Effector CD4-positive, alpha-beta T cell (primary cell): ENCODE data around the gene MTHFD2L.
"Not testable (repeated sequence)": the region's sequence is repeated elsewhere in the genome, so short reads cannot be mapped to it uniquely, and the experiment has no call there.

Experiments
- DNase-seq: peaks from one replicate; pipeline ENCODE4 v3.0.0-alpha.2; 2020

Gene MTHFD2L

GRCh38 chr4:74311696-74312313, 153.9 kb downstream of the MTHFD2L start:
- no peak for DNase-seq

DNA sequence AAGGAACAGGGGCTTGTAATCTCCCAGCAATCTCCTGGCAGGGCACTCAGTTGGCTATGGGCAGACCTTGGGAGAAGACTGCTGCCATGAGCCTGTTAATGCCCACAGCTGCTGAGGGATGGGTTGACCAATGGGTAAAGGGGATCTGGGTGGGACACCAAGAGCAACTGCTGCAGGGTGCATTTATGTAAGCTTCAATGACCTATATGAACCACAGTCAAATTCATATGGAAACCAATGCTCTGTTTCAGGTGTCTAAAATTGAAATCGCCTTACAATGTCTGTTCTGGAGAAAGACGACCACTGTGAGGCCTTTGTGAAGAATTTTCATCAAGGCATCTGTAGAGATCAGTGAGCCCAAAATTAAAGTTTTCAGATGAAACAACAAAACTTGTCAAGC, 156.4 kb downstream of the MTHFD2L start:
- DNase-seq: no peak

GRCh38 chr4:74314944-74315343, 157.0 kb downstream of the MTHFD2L start:
- DNase-seq: no peak

DNA sequence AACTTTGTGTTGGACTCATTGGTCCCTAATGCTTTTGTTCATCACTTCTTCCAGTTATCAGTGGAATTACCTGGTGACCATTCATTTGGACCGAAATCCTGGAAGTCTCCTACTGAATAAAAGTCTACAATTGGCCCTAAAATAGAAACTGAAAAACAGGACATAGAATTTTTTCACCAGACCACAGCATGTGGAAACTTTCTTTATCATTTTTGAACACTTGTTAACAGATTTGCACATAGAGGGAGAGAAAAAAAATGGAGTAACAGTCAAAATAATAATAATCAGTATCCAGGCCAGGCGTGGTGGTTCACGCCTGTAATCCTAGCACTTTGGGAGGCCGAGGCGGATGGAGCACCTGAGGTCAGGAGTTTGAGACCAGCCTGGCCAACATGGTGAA, 157.5 kb downstream of the MTHFD2L start:
- DNase-seq: no peak

DNA sequence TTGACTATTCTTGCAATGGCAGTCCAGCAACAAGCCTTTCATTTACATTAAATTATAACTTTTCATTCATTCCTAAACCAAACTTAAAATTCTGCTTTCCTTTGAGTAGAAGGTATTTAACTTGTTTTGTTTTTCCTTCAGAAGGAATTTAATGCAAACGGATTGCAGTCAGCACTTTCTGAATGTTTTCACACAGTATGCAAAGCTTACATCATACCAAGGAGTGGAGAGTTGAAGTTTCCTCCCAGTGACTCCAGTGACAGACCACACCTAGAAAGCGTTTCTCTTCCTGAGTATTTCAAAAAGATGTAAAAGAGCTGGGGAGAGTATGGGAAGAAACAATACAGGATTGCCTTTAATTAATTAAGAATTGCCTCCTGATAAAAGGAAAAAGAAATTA, 158.5 kb downstream of the MTHFD2L start:
- no peak for DNase-seq

DNA sequence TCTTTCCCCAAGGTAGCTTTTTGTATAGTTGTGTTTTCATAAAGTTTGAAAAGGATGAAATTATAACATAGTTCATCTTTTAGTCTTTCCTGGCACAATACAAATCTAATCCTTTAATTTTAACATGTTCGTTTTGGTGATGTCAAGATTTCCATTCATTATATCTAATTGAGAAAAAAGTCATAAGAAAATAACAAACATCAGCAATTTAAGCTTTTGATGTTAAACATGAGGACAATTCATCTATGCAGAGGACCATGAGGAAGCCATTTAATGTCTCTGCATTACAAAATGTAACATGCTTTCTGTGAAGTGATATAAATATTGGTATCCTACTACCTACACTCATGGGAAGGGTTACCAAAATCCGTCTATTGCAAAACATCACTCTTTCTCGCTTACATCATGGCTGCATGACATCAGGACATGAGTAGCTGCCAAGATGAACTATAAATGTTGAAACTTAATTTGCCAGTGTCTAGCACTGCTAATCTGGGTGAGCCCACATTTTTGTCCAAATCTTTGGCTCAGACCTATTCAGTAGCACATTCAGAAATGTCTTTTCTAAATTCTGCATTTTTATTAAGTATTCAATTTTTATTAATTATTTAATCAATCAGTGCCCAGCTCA, 159.8 kb downstream of the MTHFD2L start:
- no peak for DNase-seq

DNA sequence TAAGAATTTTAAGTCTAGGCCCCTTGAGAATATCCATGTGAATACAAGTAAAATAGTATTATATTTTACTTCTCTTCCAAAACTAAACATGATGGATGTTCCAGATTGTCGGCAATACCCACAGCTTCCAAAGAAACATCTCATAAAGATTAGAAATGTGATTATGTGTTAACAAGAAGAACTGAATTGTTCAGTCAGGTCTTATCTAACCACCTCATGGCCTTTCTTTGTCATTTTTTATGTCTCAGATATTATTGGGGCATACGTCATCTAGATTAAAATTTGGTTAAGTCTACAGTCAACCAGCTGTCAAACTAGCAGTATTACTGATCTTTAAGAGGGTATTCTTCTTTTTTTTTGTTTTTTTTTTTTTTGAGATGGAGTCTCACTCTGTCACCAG, 160.4 kb downstream of the MTHFD2L start:
- no peak for DNase-seq

DNA sequence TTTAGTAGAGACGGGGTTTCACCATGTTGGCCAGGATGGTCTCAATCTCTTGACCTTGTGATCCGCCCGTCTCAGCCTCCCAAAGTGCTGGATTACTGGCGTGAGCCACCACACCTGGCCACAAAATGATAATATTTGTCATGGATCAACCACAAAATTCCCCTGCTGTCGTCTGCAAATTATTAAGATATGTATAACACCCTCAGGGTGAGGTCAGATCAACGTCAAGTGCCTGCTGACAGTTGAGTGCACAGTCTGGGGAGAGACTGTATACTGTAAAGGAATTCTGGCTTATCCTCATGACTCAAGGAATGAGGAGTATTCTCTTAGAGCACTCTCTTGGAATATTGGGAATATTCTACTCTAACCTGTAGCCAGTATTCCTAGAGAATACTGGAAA, 161.6 kb downstream of the MTHFD2L start:
- no peak for DNase-seq

DNA sequence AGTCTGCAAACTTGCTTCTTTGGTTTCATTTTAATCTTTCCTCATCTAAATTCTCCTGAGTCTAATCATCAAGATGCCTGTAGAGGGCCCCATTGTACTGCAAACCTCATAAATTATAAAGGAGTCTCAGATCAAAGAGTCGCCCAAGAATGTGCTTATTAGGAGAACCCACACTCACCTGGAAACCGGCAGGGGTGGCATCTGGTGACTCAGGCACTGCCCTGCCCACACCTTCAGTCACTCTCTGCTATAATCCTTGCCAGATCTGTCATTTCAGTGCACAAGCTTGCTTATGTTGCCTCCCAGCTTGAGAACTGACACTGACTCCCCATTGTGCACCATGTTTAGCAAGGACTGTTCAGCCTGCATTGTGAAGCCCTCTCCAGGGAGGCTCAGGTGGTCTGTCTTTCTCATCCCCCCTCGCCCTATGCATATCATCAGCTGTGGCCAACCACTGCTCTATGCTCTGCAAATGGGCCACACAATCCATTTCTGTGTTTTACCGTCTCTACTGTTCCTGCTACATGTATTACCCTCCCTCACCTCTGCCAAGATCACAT, 162.7 kb downstream of the MTHFD2L start:
- no peak for DNase-seq

DNA sequence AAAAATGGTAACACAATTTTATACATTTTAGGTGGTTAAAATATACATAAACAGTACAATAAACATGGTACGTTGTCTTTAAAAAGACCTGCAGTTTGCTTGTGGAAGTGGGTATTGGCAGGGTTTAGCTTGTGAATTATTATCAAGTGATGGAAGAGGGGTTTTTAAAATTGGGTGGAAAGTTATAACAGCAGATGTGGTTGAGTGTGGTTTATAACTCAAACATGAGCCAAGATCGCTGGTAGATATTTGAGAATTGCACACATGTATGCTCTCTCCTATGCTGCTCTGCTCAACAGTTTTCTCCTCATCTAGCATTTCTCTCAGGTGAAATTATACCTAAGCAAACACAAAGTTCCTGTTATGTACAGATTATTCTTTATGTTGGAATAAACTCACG, 164.4 kb downstream of the MTHFD2L start:
- DNase-seq: no peak

- DNase-seq: no peak
These were observed 165.7 kb downstream of the MTHFD2L start for GRCh38 chr4:74323663-74324062.

GRCh38 chr4:74324262-74324661, 166.3 kb downstream of the MTHFD2L start:
- DNase-seq: no peak

- no peak for DNase-seq
These were observed 168.0 kb downstream of the MTHFD2L start for GRCh38 chr4:74325886-74326285.

DNA sequence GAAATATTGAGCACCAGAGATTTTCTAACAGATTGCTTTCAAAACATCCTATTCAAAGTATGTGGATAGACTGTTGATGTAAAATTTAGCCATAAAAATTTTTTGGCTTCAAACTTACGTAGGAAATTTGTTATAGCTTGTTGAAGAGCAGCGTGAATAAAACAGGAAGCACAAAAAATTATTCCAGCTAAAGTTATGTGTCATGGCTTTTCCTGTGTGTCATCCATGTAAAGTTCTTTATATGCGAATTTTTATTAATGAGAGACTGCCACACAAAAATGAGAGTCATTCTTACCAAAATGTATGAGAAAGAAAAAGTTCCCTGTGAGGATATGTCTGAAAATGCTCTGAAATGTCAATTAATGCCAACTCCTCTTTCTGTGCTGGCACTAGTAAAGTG, 169.8 kb downstream of the MTHFD2L start:
- no peak for DNase-seq

GRCh38 chr4:74328501-74328900, 170.6 kb downstream of the MTHFD2L start:
- DNase-seq: no peak

GRCh38 chr4:74329307-74329706, 171.4 kb downstream of the MTHFD2L start:
- no peak for DNase-seq

- no peak for DNase-seq
These were observed 172.4 kb downstream of the MTHFD2L start for GRCh38 chr4:74330295-74330750.

GRCh38 chr4:74331252-74331651, 173.3 kb downstream of the MTHFD2L start:
- no peak for DNase-seq

DNA sequence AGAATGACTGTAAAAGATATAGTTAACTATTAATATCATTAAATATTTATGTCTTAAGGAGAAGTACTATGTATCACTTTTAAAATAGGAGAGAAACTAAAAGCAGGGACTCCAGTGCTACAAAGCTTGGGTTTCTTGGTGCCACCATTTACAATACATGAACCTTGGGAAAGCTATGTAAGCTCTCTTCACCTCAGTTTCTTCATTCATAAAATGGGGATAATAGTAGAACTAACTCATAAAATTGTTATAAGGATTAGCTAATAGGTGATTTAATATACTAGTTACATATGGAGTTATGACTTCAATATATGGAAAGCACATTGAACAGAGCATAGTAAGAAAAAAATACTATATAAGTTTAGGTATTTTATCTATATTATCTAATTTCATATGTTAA, 174.0 kb downstream of the MTHFD2L start:
- DNase-seq: no peak

- DNase-seq: no peak
These were observed 176.7 kb downstream of the MTHFD2L start for GRCh38 chr4:74334636-74335035.

- no peak for DNase-seq
These were observed 177.6 kb downstream of the MTHFD2L start for GRCh38 chr4:74335341-74336021.

DNA sequence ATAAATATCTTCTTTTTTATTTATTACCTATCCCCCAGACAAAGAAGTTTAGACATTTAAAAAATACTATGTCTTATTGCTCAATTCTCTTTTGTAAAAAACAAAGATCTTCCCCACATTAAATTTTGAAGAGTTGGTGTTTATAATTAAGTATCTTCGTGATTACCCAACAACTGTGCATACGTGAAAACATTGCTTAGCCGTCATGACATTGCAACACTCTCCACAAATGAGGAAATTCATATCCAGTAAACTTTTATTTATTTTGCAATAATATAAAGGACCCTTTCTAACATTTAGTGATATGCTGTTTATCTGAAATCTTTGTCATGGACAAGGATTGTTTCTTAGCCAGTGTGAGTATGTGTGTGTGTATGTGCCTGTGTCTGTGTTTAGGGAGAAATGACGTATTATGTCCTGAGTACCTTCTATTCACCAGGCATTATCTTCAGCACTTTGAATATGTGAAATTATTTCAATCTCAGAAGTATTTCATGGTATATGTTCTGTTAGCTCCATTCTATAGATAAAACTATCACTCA, 180.9 kb downstream of the MTHFD2L start:
- no peak for DNase-seq

DNA sequence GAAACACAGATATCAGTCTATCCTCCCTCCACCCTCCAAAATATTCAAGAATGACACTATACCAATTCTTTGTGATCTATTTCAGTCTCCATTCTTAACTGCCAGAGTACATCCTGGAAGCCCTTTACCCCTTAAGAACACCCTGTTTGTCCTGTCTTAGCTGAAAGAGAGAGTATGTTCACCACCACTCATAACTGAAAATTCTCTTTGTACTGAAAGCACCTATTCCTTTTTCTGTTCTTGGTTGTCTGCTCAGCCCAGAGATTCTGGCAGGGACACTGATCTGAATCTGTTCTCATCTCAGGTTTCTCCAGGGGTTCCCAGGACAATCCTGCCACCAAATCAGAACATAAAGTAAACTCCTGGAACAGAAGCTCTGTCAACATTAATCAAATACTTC, 181.6 kb downstream of the MTHFD2L start:
- no peak for DNase-seq

DNA sequence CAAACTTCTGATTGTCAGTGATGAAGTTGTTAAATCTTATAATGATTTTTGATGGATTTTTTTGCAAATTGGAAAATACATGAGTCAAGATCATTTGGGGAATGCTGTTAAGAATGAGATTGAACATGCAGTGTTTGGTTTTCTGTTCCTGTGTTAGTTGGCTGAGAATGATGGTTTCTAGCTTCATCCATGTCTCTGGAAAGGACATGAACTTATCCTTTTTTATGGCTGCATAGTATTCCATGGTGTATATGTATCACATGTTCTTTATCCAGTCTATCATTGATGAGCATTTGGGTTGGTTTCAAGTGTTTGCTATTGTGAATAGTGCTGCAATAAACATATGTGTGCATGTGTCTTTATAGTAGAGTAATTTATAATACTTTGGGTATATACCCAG, 182.5 kb downstream of the MTHFD2L start:
- not testable (repeated sequence) for DNase-seq
